ENCODE results near the gene TRAPPC3.

DNA sequence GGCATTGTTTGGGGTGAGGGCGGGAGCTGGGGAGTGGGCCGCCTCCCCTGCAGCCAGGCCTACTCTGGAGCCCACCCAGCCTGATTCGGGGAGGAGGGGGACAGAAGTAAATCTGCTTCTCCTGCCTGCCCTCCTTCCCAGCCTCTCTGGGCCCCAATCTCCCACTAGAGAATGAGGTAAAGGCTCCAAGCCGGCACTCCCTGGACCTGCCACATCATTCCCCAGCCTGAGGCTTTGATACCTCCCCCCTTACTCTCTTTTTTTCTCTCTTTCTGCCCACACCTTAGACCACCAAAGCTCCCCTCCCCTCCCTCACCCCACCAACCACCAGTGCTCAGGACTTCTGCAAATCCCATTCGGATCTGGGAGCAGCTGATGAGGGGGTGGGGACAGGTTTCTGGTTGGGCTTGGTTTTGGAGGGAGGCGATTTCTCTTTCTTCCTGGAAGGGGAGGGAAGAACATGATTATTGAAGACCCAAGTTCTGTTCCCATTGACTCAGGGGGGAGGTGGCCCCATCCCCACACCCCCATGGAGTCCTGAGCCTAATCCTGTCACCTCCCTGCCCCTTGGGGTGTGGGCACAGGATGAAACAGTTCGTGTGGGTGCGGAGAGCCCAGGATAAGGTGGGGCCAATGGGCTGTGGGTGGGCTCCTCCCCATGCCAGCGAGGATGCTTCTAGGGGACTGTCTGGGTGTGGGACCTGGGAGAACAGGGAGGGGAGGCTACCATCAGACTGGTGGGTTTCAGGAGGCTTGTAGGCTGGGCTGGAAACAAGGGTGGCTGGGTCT, 8.0 kb upstream of the TRAPPC3 start:
- TF ChIP-seq, protein P1, sequence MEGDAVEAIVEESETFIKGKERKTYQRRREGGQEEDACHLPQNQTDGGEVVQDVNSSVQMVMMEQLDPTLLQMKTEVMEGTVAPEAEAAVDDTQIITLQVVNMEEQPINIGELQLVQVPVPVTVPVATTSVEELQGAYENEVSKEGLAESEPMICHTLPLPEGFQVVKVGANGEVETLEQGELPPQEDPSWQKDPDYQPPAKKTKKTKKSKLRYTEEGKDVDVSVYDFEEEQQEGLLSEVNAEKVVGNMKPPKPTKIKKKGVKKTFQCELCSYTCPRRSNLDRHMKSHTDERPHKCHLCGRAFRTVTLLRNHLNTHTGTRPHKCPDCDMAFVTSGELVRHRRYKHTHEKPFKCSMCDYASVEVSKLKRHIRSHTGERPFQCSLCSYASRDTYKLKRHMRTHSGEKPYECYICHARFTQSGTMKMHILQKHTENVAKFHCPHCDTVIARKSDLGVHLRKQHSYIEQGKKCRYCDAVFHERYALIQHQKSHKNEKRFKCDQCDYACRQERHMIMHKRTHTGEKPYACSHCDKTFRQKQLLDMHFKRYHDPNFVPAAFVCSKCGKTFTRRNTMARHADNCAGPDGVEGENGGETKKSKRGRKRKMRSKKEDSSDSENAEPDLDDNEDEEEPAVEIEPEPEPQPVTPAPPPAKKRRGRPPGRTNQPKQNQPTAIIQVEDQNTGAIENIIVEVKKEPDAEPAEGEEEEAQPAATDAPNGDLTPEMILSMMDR (IDR thresholded peaks at IDR 0.05): no peak
- TF ChIP-seq POLR2A (IDR thresholded peaks at IDR 0.05): no peak
